Vagina (tissue), 2 donors: Measurements from ENCODE around the gene DGKI.

Source experiments
- POLR2A ChIP-seq, 2 donors: fragments of 450-650 bp; IDR thresholded peaks; one replicate each; pipeline ENCODE4 v1.6.1; 2017; ENCODE audit warnings: antibody characterized with exemption in 2 of 2, mild to moderate bottlenecking in 2 of 2, moderate library complexity in 2 of 2
- TF ChIP-seq, protein P1 (sequence below), 3 experiments: fragments of 450-650 bp in 2 of 3; fragments of 200-600 bp in 1 of 3; sonication (generic) in 1 of 3; IDR thresholded peaks; one replicate each; pipeline ENCODE4 v1.5.1; 2017 to 2019; ENCODE audit warnings: antibody characterized with exemption in 3 of 3, mild to moderate bottlenecking in 2 of 3, moderate library complexity in 2 of 3

DNA sequence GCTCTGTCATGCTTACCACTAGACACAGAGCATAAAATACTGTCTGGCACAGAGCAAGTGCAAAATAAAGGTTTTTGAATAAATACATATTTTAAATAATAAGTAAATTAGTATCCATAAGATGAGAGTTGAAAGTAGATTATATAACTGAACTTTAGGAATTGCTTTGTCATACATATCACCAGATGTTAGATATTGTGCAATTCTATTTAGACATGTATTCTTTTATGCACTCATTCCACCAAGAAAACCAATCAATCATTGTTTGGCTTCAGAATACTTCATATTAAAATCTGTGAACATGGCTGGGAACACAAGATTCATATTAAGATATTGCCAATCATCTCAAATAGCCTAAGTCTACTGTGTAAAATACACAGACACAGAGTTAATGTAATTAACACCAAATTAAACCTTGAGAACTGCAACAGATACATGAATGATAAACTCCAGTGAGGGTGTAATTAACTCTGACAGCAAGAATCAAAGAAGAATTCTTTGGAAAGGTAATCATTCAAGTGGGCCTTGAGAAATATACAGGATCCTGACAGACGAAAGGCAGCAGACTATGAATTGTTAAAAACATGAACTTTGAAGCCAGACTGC is 302.2 kb downstream of the DGKI start:
- TF ChIP-seq POLR2A (IDR thresholded peaks at IDR 0.05) = no peak
- TF ChIP-seq, protein P1, sequence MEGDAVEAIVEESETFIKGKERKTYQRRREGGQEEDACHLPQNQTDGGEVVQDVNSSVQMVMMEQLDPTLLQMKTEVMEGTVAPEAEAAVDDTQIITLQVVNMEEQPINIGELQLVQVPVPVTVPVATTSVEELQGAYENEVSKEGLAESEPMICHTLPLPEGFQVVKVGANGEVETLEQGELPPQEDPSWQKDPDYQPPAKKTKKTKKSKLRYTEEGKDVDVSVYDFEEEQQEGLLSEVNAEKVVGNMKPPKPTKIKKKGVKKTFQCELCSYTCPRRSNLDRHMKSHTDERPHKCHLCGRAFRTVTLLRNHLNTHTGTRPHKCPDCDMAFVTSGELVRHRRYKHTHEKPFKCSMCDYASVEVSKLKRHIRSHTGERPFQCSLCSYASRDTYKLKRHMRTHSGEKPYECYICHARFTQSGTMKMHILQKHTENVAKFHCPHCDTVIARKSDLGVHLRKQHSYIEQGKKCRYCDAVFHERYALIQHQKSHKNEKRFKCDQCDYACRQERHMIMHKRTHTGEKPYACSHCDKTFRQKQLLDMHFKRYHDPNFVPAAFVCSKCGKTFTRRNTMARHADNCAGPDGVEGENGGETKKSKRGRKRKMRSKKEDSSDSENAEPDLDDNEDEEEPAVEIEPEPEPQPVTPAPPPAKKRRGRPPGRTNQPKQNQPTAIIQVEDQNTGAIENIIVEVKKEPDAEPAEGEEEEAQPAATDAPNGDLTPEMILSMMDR (IDR thresholded peaks at IDR 0.05) = no peak
